ENCODE data around the gene ACOT8. TPM values are rescaled to one million over a fixed set of nuclear protein-coding genes. Genes with fewer than 3 reads are reported as not detected.

Gene ACOT8
- total and polyA plus RNA-seq, 2 of the 8 experiments (the other 6 are each of a cell fraction or from before 2014, with no cell fraction given): 37.6 to 88.8 TPM

- Histone ChIP-seq H3K36me3 (ENCODE audit: control insufficient read depth in 2 of 4, insufficient read depth in 4 of 4, low read length in 3 of 4) (peaks cover 8 to 22% (median 16%) of the 10 kb centered on the region in 4 experiments), H4K91ac (replicated peaks; ENCODE audit: insufficient read length, low read length) (no peak overlapping the region), H3K56ac (replicated peaks; ENCODE audit: insufficient read length, low read depth, low read length) (no peak overlapping the region), H3K27ac (ENCODE audit: low read depth, low read length) (no peak overlapping the region), H2BK5ac (ENCODE audit: low read depth, low read length) (no peak overlapping the region), H3K4me2 (ENCODE audit: insufficient read depth in 1 of 2, low read depth in 2 of 2, low read length in 2 of 2) (no peak overlapping the region; a peak in 1 of 4 replicates), H4K5ac (ENCODE audit: insufficient read length, low read depth, low read length) (no peak overlapping the region), H2BK15ac (ENCODE audit: low read length) (no peak overlapping the region), H2BK20ac (ENCODE audit: low read length) (no peak overlapping the region), H3K27me3 (replicated peaks in 1 of 4; ENCODE audit: control insufficient read depth in 3 of 4, extremely low read depth in 1 of 4, insufficient read depth in 3 of 4, low read length in 3 of 4) (no peaks in the 10 kb centered on the region), H2AFZ (ENCODE audit: low read length) (no peak overlapping the region), H3K79me2 (ENCODE audit: control insufficient read depth in 1 of 2, insufficient read depth in 2 of 2, low read length in 2 of 2) (peaks cover 0 to 7% of the 10 kb centered on the region in 2 experiments; a peak in 1 of 4 replicates), H2AK5ac (ENCODE audit: low read depth, low read length) (no peak overlapping the region), H3K4ac (replicated peaks; ENCODE audit: insufficient read length, low read depth, low read length) (no peak overlapping the region), H3K4me3 (ENCODE audit: extremely low read depth in 1 of 4, insufficient read depth in 2 of 4, low read depth in 3 of 4, low read length in 4 of 4) (no peak overlapping the region), H3K9me3 (ENCODE audit: insufficient read depth in 2 of 2, low read depth in 1 of 2, low read length in 1 of 2) (no peaks in the 10 kb centered on the region), H3K23ac (ENCODE audit: insufficient read length) (no peak overlapping the region), H3K18ac (ENCODE audit: extremely low read depth, low read length) (no peak overlapping the region), H3K9ac (replicated peaks in 1 of 4; ENCODE audit: extremely low read depth in 1 of 4, low read depth in 3 of 4, low read length in 3 of 4) (no peak overlapping the region), H3K4me1 (replicated peaks in 1 of 4; ENCODE audit: control insufficient read depth in 3 of 4, insufficient read depth in 4 of 4, low read length in 3 of 4) (peaks cover 0 to 10% (median 6%) of the 10 kb centered on the region in 4 experiments; a peak in 6 of 7 replicates), H2BK12ac (ENCODE audit: low read depth, low read length) (no peak overlapping the region), H3K23me2 (ENCODE audit: low read depth, low read length) (peaks cover 15% of the 10 kb centered on the region; the same call in 1 of the 2 replicates), H3K14ac (ENCODE audit: insufficient read length) (no peak overlapping the region), H4K20me1 (replicated peaks in 1 of 2; ENCODE audit: control insufficient read depth in 1 of 2, insufficient read depth in 2 of 2, low read length in 2 of 2) (peaks cover 0 to 10% of the 10 kb centered on the region in 2 experiments), H2BK120ac (replicated peaks; ENCODE audit: low read depth, low read length) (no peak overlapping the region), H4K8ac (ENCODE audit: extremely low read depth, insufficient read depth, low read length) (no peak overlapping the region), H3K79me1 (ENCODE audit: low read depth, low read length) (peaks cover 3% of the 10 kb centered on the region; the same call in 1 of the 2 replicates)
- TF ChIP-seq JUND (IDR thresholded peaks at IDR 0.05; ENCODE audit: low read length): no peak
- TF ChIP-seq CTCF (IDR thresholded peaks at IDR 0.05; ENCODE audit: control extremely low read depth in 1 of 3, insufficient read depth in 1 of 3, low read depth in 1 of 3, low read length in 3 of 3): no peak
- TF ChIP-seq BCL11A (IDR thresholded peaks at IDR 0.05; ENCODE audit: low read depth in 2 of 2, low read length in 2 of 2): no peak
- no peak for TF ChIP-seq RBBP5 (IDR thresholded peaks at IDR 0.05; ENCODE audit: borderline replicate concordance, low read depth, low read length)
- peak in 1 of 2 experiments; percentile 53; a peak in 2 of 3 replicates for TF ChIP-seq POLR2A (IDR thresholded peaks at IDR 0.05; ENCODE audit: control extremely low read depth in 1 of 2, low read depth in 2 of 2, low read length in 2 of 2)
- no peak for TF ChIP-seq POU5F1 (IDR thresholded peaks at IDR 0.05; ENCODE audit: low read depth, low read length)
- no peak for DNase-seq (ENCODE audit: low read depth in 1 of 2, low spot score in 2 of 2)
- CTCF ChIA-PET (ENCODE audit: partially characterized antibody): interaction anchor here (0.7 to 6.3 kb wide), 11 partner anchors 9 to 77 kb away, joined by 3 to 40 read pairs (median 9); partner anchors contain the start of gene ZSWIM1
- 85% methylated on average over 4 of the region's 4 CpGs; no CpG with 5 or more reads in 1 of the 2 experiments for WGBS, 2 experiments (ENCODE audit: extremely low coverage in 1 of 2, insufficient coverage in 1 of 2, insufficient read length in 1 of 2, insufficient replicate concordance in 2 of 2, low coverage in 1 of 2, low lambda C conversion rate in 2 of 2, missing lambda C conversion rate in 1 of 2)
- no peak for FAIRE-seq
- POLR2A ChIA-PET (ENCODE audit: partially characterized antibody): interaction anchor here (0.6 to 11.2 kb wide), 14 partner anchors 8 to 101 kb away, joined by 3 to 172 read pairs (median 4); partner anchors contain the start of genes DNTTIP1, PCIF1, PLTP and WFDC3
Observed at GRCh38 chr20:45892828-45893500, 35.8 kb upstream of the ACOT8 start.

Data from H1 (cell line).